SK-N-MC (cell line): Measurements from ENCODE around the gene GPX3.

Source experiments
- EZH2 ChIP-seq: fragments of 200-600 bp; sonication (generic); IDR thresholded peaks from one replicate; pipeline ENCODE4 v1.6.1; 2017; ENCODE audit warnings: antibody characterized with exemption
- FOXP2 ChIP-seq: optimal IDR thresholded peaks from 2 replicates; pipeline ENCODE3; 2011; ENCODE audit warnings: mild to moderate bottlenecking, moderate library complexity; ENCODE audit not compliant: insufficient read depth; ENCODE audit errors: extremely low read length, control extremely low read depth
- POLR2AphosphoS5 ChIP-seq: IDR thresholded peaks from 2 replicates; pipeline ENCODE4 v1.6.1; 2012; ENCODE audit warnings: mild to moderate bottlenecking, low read depth, low read length, borderline replicate concordance

- TF ChIP-seq POLR2AphosphoS5 (no peak), EZH2 (no peak), FOXP2 (no peak)
Measured at GRCh38 chr5:151015974-151016587, 4.3 kb upstream of the GPX3 start.
